ENCODE measurements around the gene GRK3. TPM values are rescaled to one million over a fixed set of nuclear protein-coding genes. Genes with fewer than 3 reads are reported as not detected.

The GRK3 gene
- total and polyA plus RNA-seq, 2 donors from 2014 or later: 1.6 to 11.5 TPM

- no peak overlapping the region for H3K9ac ChIP-seq (ENCODE audit: low read length in 3 of 3)
- no peaks in the 10 kb centered on the region for H3K36me3 ChIP-seq (ENCODE audit: control insufficient read depth in 2 of 3, insufficient read depth in 3 of 3, low read length in 3 of 3)
- peaks cover 0 to 2% (median 0%) of the 10 kb centered on the region in 3 donors for H3K4me1 ChIP-seq (ENCODE audit: control insufficient read depth in 2 of 3, insufficient read depth in 2 of 3, low read depth in 1 of 3, low read length in 3 of 3)
- no peak overlapping the region for H3K27ac ChIP-seq (ENCODE audit: low read depth in 2 of 2, low read length in 2 of 2)
- no peaks in the 10 kb centered on the region for H3K9me3 ChIP-seq (ENCODE audit: control insufficient read depth in 2 of 3, insufficient read depth in 1 of 3, low read length in 3 of 3)
- H3K4me3 ChIP-seq (ENCODE audit: low read length in 3 of 3): no peak overlapping the region
- no peak for TF ChIP-seq CTCF (IDR thresholded peaks at IDR 0.05; ENCODE audit: borderline replicate concordance, extremely low read depth, insufficient read depth)
- DNase-seq: no peak
- H3K27me3 ChIP-seq (ENCODE audit: control insufficient read depth, insufficient read depth, low read length): no peaks in the 10 kb centered on the region
- no peak for FAIRE-seq
- intact Hi-C loops (cut with DNase I): no loop called here
Observed at GRCh38 chr22:25752615-25753214, 188.2 kb downstream of the GRK3 start.

GRCh38 chr22:25753252-25753651, 188.8 kb downstream of the GRK3 start:
- DNase-seq: no peak
- intact Hi-C loops (cut with DNase I): no loop called here
- no peak for FAIRE-seq

GRCh38 chr22:25754527-25755202, 190.2 kb downstream of the GRK3 start:
- no peaks in the 10 kb centered on the region for H3K4me1 ChIP-seq (ENCODE audit: control insufficient read depth in 2 of 3, insufficient read depth in 2 of 3, low read depth in 1 of 3, low read length in 3 of 3)
- no peak overlapping the region for H3K27ac ChIP-seq (ENCODE audit: low read depth in 2 of 2, low read length in 2 of 2)
- H3K9ac ChIP-seq (ENCODE audit: low read length in 3 of 3): no peak overlapping the region
- H3K4me3 ChIP-seq (ENCODE audit: low read length in 3 of 3): no peak overlapping the region
- intact Hi-C loops (cut with DNase I): no loop called here
- no peaks in the 10 kb centered on the region for H3K27me3 ChIP-seq (ENCODE audit: control insufficient read depth, insufficient read depth, low read length)
- no peaks in the 10 kb centered on the region for H3K9me3 ChIP-seq (ENCODE audit: control insufficient read depth in 2 of 3, insufficient read depth in 1 of 3, low read length in 3 of 3)
- H3K36me3 ChIP-seq (ENCODE audit: control insufficient read depth in 2 of 3, insufficient read depth in 3 of 3, low read length in 3 of 3): no peaks in the 10 kb centered on the region
- FAIRE-seq (no peak), DNase-seq (no peak)
- TF ChIP-seq CTCF (IDR thresholded peaks at IDR 0.05; ENCODE audit: borderline replicate concordance, extremely low read depth, insufficient read depth): no peak

More at GRCh38 chr22:25753252-25753651, 188.8 kb downstream of the GRK3 start:
- no peak overlapping the region for H3K4me3 ChIP-seq (ENCODE audit: low read length in 3 of 3)
- no peak for TF ChIP-seq CTCF (IDR thresholded peaks at IDR 0.05; ENCODE audit: borderline replicate concordance, extremely low read depth, insufficient read depth)
- H3K36me3 ChIP-seq (ENCODE audit: control insufficient read depth in 2 of 3, insufficient read depth in 3 of 3, low read length in 3 of 3): no peaks in the 10 kb centered on the region
- no peak overlapping the region for H3K27ac ChIP-seq (ENCODE audit: low read depth in 2 of 2, low read length in 2 of 2)
- no peaks in the 10 kb centered on the region for H3K9me3 ChIP-seq (ENCODE audit: control insufficient read depth in 2 of 3, insufficient read depth in 1 of 3, low read length in 3 of 3)
- H3K9ac ChIP-seq (ENCODE audit: low read length in 3 of 3): no peak overlapping the region
- H3K27me3 ChIP-seq (ENCODE audit: control insufficient read depth, insufficient read depth, low read length): no peaks in the 10 kb centered on the region
- no peaks in the 10 kb centered on the region for H3K4me1 ChIP-seq (ENCODE audit: control insufficient read depth in 2 of 3, insufficient read depth in 2 of 3, low read depth in 1 of 3, low read length in 3 of 3)
